HepG2 (cell line): ENCODE results near the gene USP34. TPM values are rescaled to one million over a fixed set of nuclear protein-coding genes. Genes with fewer than 3 reads are reported as not detected.

Experiments
- AFF4 ChIP-seq: sonication (generic); formaldehyde crosslinking; IDR thresholded peaks from 2 replicates; pipeline ENCODE4 v1.4.0; 2020; ENCODE audit warnings: missing genetic modification reagents
- BATF2 ChIP-seq: sonication (generic); formaldehyde crosslinking; IDR thresholded peaks from 2 replicates; pipeline ENCODE4 v1.8.0; 2022; ENCODE audit warnings: mild to moderate bottlenecking, missing genetic modification reagents, moderate library complexity
- BHLHE40 ChIP-seq: IDR thresholded peaks from 2 replicates; pipeline ENCODE4 v1.6.1; 2011; ENCODE audit warnings: low read length, improper control_type of control experiment
- HIC2 ChIP-seq: sonication (generic); formaldehyde crosslinking; IDR thresholded peaks from 2 replicates; pipeline ENCODE4 v1.9.0; 2022; ENCODE audit warnings: low read depth, missing genetic modification reagents
- IRX3 ChIP-seq: sonication (generic); formaldehyde crosslinking; IDR thresholded peaks from 2 replicates; pipeline ENCODE4 v1.8.1; 2023; ENCODE audit warnings: mild to moderate bottlenecking, low read depth, missing genetic modification reagents, borderline replicate concordance
- NFKBIZ ChIP-seq: IDR thresholded peaks from 2 replicates; pipeline ENCODE4 v1.6.1; 2018; ENCODE audit warnings: missing genetic modification reagents, missing compliant biosample characterization
- RBM39 ChIP-seq: fragments of 200-400 bp; formaldehyde crosslinking; IDR thresholded peaks from one replicate; pipeline ENCODE4 v1.6.1; 2018; ENCODE audit warnings: antibody characterized with exemption, mild to moderate bottlenecking, low read depth, low read length; ENCODE audit not compliant: poor library complexity, severe bottlenecking
- RFXANK ChIP-seq: IDR thresholded peaks from 2 replicates; pipeline ENCODE4 v1.6.1; 2016
- TP53 ChIP-seq: sonication (generic); formaldehyde crosslinking; conservative IDR thresholded peaks from 2 replicates; pipeline ENCODE4 v1.4.0; 2020; ENCODE audit warnings: missing genetic modification reagents
- YEATS4 ChIP-seq: sonication (generic); formaldehyde crosslinking; IDR thresholded peaks from 2 replicates; pipeline ENCODE4 v1.4.0; 2020; ENCODE audit warnings: missing genetic modification reagents, borderline replicate concordance
- ZMYM4 ChIP-seq: sonication (generic); formaldehyde crosslinking; IDR thresholded peaks from 2 replicates; pipeline ENCODE4 v1.8.1; 2023; ENCODE audit warnings: mild to moderate bottlenecking, missing genetic modification reagents
- ZNF3 ChIP-seq: IDR thresholded peaks from 2 replicates; pipeline ENCODE4 v1.7.0; 2017; ENCODE audit warnings: inconsistent platforms
- ZNF331 ChIP-seq: sonication (generic); formaldehyde crosslinking; IDR thresholded peaks from 2 replicates; pipeline ENCODE4 v1.4.0; 2020; ENCODE audit warnings: missing genetic modification reagents
- ZNF34 ChIP-seq: sonication (generic); formaldehyde crosslinking; IDR thresholded peaks from 2 replicates; pipeline ENCODE4 v1.4.0; 2020; ENCODE audit warnings: mild to moderate bottlenecking, missing genetic modification reagents, borderline replicate concordance
- ZNF362 ChIP-seq: sonication (generic); formaldehyde crosslinking; IDR thresholded peaks from 2 replicates; pipeline ENCODE4 v1.4.0; 2020; ENCODE audit warnings: missing genetic modification reagents, mild to moderate bottlenecking, borderline replicate concordance
- ZNF670 ChIP-seq: sonication (generic); formaldehyde crosslinking; IDR thresholded peaks from 2 replicates; pipeline ENCODE4 v1.8.0; 2022; ENCODE audit warnings: mild to moderate bottlenecking, missing genetic modification reagents, borderline replicate concordance
- ZNF7 ChIP-seq: IDR thresholded peaks from 2 replicates; pipeline ENCODE4 v1.6.1; 2016; ENCODE audit warnings: missing biosample characterization, missing genetic modification reagents
- polyA plus RNA-seq, 8 experiments: library from polyadenylated mRNA; depleted of rRNA in 3 of 8; stranded (reverse) in 7 of 8; unstranded in 1 of 8; fragments of >200 nt; fragmentation: Illumina TruSeq in 4 of 8; extraction: Trizol in 4 of 8; gene quantifications; 2 replicates each; pipeline versions ENCODE4 v1.2.1 to v1.2.3, GENCODE V29; 2011 to 2016; ENCODE audit warnings: low read depth in 4 of 8, missing spikeins in 1 of 8, mixed read lengths in 1 of 8; ENCODE audit not compliant: insufficient read depth in 1 of 8
- total RNA-seq, 5 experiments: library from RNA; depleted of rRNA; stranded (reverse); fragments of >200 nt; fragmentation: Illumina TruSeq; extraction: Trizol; gene quantifications; 2 replicates each; pipeline ENCODE4 v1.2.3, GENCODE V29; 2016; ENCODE audit warnings: low read depth in 1 of 5
- TF ChIP-seq, protein P1 (sequence below): IDR thresholded peaks from 2 replicates; pipeline ENCODE4 v1.6.1; 2012; ENCODE audit warnings: low read depth, low read length, improper control_type of control experiment
- TF ChIP-seq, protein P2 (sequence below): sonication (generic); formaldehyde crosslinking; IDR thresholded peaks from 2 replicates; pipeline ENCODE4 v1.9.0; 2021; ENCODE audit warnings: missing genetic modification reagents, borderline replicate concordance

The USP34 gene
- total and polyA plus RNA-seq, 2 of the 13 experiments (the other 11 are each of a cell fraction or from before 2014, with no cell fraction given) = 99.2 to 100 TPM

DNA sequence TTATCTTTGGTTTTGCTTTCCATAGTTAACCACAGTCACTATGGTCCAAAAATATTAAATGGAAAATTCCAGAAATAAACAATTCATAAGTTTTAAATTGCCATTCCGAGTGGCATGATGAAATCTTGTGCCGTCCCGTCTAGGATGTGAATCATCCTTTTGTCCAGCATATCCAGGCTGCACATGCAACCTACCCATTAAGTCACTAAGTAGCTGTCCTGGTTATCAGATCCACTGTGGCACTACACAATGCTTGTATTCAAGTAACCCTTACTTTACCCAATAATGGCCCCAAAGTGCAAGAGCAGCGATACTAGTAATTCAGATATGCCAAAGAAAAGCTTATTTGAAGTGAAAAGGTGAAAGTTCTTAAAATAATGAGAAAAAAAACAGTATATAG is 10.7 kb downstream of the USP34 start (continued):
- TF ChIP-seq, protein P1, sequence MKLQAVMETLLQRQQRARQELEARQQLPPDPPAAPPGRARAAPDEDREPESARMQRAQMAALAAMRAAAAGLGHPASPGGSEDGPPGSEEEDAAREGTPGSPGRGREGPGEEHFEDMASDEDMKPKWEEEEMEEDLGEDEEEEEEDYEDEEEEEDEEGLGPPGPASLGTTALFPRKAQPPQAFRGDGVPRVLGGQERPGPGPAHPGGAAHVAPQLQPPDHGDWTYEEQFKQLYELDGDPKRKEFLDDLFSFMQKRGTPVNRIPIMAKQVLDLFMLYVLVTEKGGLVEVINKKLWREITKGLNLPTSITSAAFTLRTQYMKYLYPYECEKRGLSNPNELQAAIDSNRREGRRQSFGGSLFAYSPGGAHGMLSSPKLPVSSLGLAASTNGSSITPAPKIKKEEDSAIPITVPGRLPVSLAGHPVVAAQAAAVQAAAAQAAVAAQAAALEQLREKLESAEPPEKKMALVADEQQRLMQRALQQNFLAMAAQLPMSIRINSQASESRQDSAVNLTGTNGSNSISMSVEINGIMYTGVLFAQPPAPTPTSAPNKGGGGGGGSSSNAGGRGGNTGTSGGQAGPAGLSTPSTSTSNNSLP = no peak
- TF ChIP-seq HIC2 (CRISPR knock-in tag) (no peak), BATF2 (CRISPR knock-in tag) (no peak), AFF4 (no peak), ZMYM4 (no peak), BHLHE40 (peak; percentile 27; the same call in 1 of the 2 replicates), ZNF670 (CRISPR knock-in tag) (no peak), ZNF362 (0 out of 2 replicates have a peak, but pooled peaks have one; percentile 13), RBM39 (no peak), IRX3 (no peak), ZNF34 (CRISPR knock-in tag) (no peak), YEATS4 (CRISPR knock-in tag) (no peak), NFKBIZ (no peak), TP53 (CRISPR knock-in tag) (no peak), ZNF331 (CRISPR knock-in tag) (no peak), RFXANK (CRISPR knock-in tag) (no peak), ZNF3 (CRISPR knock-in tag) (0 out of 2 replicates have a peak, but pooled peaks have one; percentile 3), ZNF7 (no peak)
- TF ChIP-seq, protein P2, sequence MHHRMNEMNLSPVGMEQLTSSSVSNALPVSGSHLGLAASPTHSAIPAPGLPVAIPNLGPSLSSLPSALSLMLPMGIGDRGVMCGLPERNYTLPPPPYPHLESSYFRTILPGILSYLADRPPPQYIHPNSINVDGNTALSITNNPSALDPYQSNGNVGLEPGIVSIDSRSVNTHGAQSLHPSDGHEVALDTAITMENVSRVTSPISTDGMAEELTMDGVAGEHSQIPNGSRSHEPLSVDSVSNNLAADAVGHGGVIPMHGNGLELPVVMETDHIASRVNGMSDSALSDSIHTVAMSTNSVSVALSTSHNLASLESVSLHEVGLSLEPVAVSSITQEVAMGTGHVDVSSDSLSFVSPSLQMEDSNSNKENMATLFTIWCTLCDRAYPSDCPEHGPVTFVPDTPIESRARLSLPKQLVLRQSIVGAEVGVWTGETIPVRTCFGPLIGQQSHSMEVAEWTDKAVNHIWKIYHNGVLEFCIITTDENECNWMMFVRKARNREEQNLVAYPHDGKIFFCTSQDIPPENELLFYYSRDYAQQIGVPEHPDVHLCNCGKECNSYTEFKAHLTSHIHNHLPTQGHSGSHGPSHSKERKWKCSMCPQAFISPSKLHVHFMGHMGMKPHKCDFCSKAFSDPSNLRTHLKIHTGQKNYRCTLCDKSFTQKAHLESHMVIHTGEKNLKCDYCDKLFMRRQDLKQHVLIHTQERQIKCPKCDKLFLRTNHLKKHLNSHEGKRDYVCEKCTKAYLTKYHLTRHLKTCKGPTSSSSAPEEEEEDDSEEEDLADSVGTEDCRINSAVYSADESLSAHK (CRISPR knock-in tag) = no peak
